ENCODE data around the gene DUSP8. TPM values are rescaled to one million over a fixed set of nuclear protein-coding genes. Genes with fewer than 3 reads are reported as not detected.

The DUSP8 gene
- total and polyA plus RNA-seq, 2 experiments from 2014 or later, result 0.11 TPM; not detected in 1

- H3K79me2 ChIP-seq (ENCODE audit: insufficient read depth), result peaks cover 100% of the 10 kb centered on the region
- no peak overlapping the region for H3K4me3 ChIP-seq
- H3K9me3 ChIP-seq (ENCODE audit: low read depth), result no peaks in the 10 kb centered on the region
- TF ChIP-seq EZH2 (IDR thresholded peaks at IDR 0.05; ENCODE audit: insufficient read depth, poor library complexity, severe bottlenecking) (no peak), EZH2phosphoT487 (IDR thresholded peaks at IDR 0.05; ENCODE audit: insufficient read depth, low read depth) (no peak)
- in situ Hi-C loops (cut with MboI), result no loop called here
- WGBS, 2 experiments (ENCODE audit: low coverage in 1 of 2, low lambda C conversion rate in 2 of 2, missing lambda C conversion rate in 2 of 2), result 94 to 96% methylated on average over 8 of the region's 8 CpGs
- no peak overlapping the region for H3K27ac ChIP-seq
- no peak overlapping the region for H3K4me2 ChIP-seq (ENCODE audit: unreplicated experiment)
- H3K36me3 ChIP-seq (ENCODE audit: low read depth), result no peaks in the 10 kb centered on the region
- H3K27me3 ChIP-seq (replicated peaks; ENCODE audit: insufficient read depth), result no peaks in the 10 kb centered on the region
- H4K20me1 ChIP-seq (ENCODE audit: insufficient read depth), result peaks cover 16% of the 10 kb centered on the region
- H2AFZ ChIP-seq, result no peak overlapping the region
- no peaks in the 10 kb centered on the region for H3K9me2 ChIP-seq (ENCODE audit: insufficient read depth)
- no peak for DNase-seq
- H3F3A ChIP-seq (ENCODE audit: insufficient read depth), result no peaks in the 10 kb centered on the region
- no peak overlapping the region for H3K9ac ChIP-seq
- no peaks in the 10 kb centered on the region for H3K4me1 ChIP-seq (ENCODE audit: insufficient read depth)
Observed at GRCh38 chr11:1522081-1522424, 50.0 kb downstream of the DUSP8 start.

DNA sequence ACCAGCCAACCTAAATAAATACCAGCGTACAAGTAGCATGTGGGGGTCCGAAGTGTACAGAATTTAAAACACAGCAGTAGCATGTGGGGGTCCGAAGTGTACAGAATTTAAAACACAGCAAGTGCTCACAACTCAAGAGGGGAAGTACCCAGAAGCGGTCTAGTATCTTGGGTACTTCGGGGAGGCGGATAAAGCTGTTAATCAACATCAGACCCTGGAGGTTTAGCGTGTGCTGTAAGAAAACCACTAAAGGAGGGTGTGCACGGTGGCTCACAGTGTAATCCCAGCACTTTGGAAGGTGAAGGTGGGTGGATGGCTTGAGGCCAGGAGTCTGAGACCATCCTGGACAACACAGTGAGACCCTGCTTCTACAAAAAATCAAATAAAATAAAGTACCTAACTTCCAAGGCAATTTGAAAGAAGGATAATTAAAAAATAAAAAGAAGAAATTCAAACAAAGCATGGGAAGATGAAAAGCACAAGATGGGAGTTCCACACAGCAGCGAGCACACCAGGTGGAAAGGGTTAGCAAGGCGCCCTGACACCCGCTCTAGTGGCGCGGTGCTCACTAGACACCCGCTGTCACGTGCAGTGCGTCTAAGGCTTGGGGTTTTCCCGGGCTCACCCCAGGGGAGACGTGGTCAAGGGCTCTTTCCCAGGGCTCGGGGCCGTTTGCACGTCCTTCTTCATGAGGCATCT is 50.5 kb downstream of the DUSP8 start:
- peaks cover 100% of the 10 kb centered on the region for H3K79me2 ChIP-seq (ENCODE audit: insufficient read depth)

GRCh38 chr11:1520663-1521267 is 51.3 kb downstream of the DUSP8 start:
- 75 to 76% methylated on average over 19 of the region's 19 CpGs for WGBS, 2 experiments (ENCODE audit: low coverage in 1 of 2, low lambda C conversion rate in 2 of 2, missing lambda C conversion rate in 2 of 2)
- Histone ChIP-seq H3K27ac (no peak overlapping the region), H4K20me1 (ENCODE audit: insufficient read depth) (peaks cover 23% of the 10 kb centered on the region), H3K4me1 (ENCODE audit: insufficient read depth) (no peaks in the 10 kb centered on the region), H3K79me2 (ENCODE audit: insufficient read depth) (peaks cover 98% of the 10 kb centered on the region), H3K4me2 (ENCODE audit: unreplicated experiment) (no peak overlapping the region), H3K4me3 (no peak overlapping the region), H3K27me3 (replicated peaks; ENCODE audit: insufficient read depth) (no peaks in the 10 kb centered on the region), H2AFZ (no peak overlapping the region), H3F3A (ENCODE audit: insufficient read depth) (no peaks in the 10 kb centered on the region), H3K9me2 (ENCODE audit: insufficient read depth) (no peaks in the 10 kb centered on the region), H3K9ac (no peak overlapping the region), H3K9me3 (ENCODE audit: low read depth) (no peaks in the 10 kb centered on the region), H3K36me3 (ENCODE audit: low read depth) (no peaks in the 10 kb centered on the region)
- TF ChIP-seq EZH2 (IDR thresholded peaks at IDR 0.05; ENCODE audit: insufficient read depth, poor library complexity, severe bottlenecking), result no peak
- no peak for TF ChIP-seq EZH2phosphoT487 (IDR thresholded peaks at IDR 0.05; ENCODE audit: insufficient read depth, low read depth)
- no peak for DNase-seq
- in situ Hi-C loops (cut with MboI), result no loop called here

More for the DNA sequence above, 50.5 kb downstream of the DUSP8 start:
- 93 to 94% methylated on average over 21 of the region's 21 CpGs for WGBS, 2 experiments (ENCODE audit: low coverage in 1 of 2, low lambda C conversion rate in 2 of 2, missing lambda C conversion rate in 2 of 2)
- H3K27ac ChIP-seq, result no peak overlapping the region
- no peaks in the 10 kb centered on the region for H3K9me3 ChIP-seq (ENCODE audit: low read depth)
- no peaks in the 10 kb centered on the region for H3K4me1 ChIP-seq (ENCODE audit: insufficient read depth)
- in situ Hi-C loops (cut with MboI), result no loop called here
- no peak overlapping the region for H3K9ac ChIP-seq
- no peak overlapping the region for H3K4me2 ChIP-seq (ENCODE audit: unreplicated experiment)
- no peaks in the 10 kb centered on the region for H3K9me2 ChIP-seq (ENCODE audit: insufficient read depth)
- peaks cover 16% of the 10 kb centered on the region for H4K20me1 ChIP-seq (ENCODE audit: insufficient read depth)
- DNase-seq, result no peak
- H3K4me3 ChIP-seq, result no peak overlapping the region
- no peak overlapping the region for H2AFZ ChIP-seq
- H3K36me3 ChIP-seq (ENCODE audit: low read depth), result no peaks in the 10 kb centered on the region
- H3K27me3 ChIP-seq (replicated peaks; ENCODE audit: insufficient read depth), result no peaks in the 10 kb centered on the region
- H3F3A ChIP-seq (ENCODE audit: insufficient read depth), result no peaks in the 10 kb centered on the region
- TF ChIP-seq EZH2phosphoT487 (IDR thresholded peaks at IDR 0.05; ENCODE audit: insufficient read depth, low read depth) (no peak), EZH2 (IDR thresholded peaks at IDR 0.05; ENCODE audit: insufficient read depth, poor library complexity, severe bottlenecking) (no peak)

DNA sequence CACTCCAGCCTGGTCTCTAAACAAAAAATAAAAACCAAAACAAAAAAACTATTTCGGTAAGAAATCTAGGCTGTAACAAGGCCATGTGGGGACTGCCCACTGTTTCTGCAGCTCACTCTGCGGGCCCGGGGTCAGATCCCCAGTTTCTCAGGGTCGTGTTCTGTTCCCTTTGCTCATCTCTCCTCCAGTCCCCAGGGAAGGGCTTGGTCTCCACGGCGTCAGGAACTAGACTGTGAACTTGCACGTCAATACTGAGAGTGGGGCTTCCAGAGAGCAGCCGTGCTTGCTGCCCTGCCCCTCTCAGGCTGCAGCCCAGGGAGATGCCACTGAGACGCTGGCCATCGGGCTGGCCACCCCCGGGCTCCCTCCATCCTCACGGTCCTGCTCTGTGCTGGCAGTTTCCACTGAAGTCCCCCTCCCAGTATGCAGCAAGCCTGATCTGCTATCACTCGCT is 51.8 kb downstream of the DUSP8 start:
- Histone ChIP-seq H3K9ac (no peak overlapping the region), H3K27ac (no peak overlapping the region), H3K27me3 (replicated peaks; ENCODE audit: insufficient read depth) (no peaks in the 10 kb centered on the region), H3K79me2 (ENCODE audit: insufficient read depth) (peaks cover 98% of the 10 kb centered on the region), H2AFZ (no peak overlapping the region), H3K36me3 (ENCODE audit: low read depth) (no peaks in the 10 kb centered on the region), H3K9me3 (ENCODE audit: low read depth) (no peaks in the 10 kb centered on the region), H3K4me2 (ENCODE audit: unreplicated experiment) (no peak overlapping the region), H4K20me1 (ENCODE audit: insufficient read depth) (peaks cover 24% of the 10 kb centered on the region), H3K9me2 (ENCODE audit: insufficient read depth) (no peaks in the 10 kb centered on the region), H3K4me3 (no peak overlapping the region), H3K4me1 (ENCODE audit: insufficient read depth) (no peaks in the 10 kb centered on the region), H3F3A (ENCODE audit: insufficient read depth) (no peaks in the 10 kb centered on the region)
- DNase-seq, result no peak
- WGBS, 2 experiments (ENCODE audit: low coverage in 1 of 2, low lambda C conversion rate in 2 of 2, missing lambda C conversion rate in 2 of 2), result 62 to 70% methylated on average over 13 of the region's 13 CpGs
- in situ Hi-C loops (cut with MboI), result no loop called here
- TF ChIP-seq EZH2 (IDR thresholded peaks at IDR 0.05; ENCODE audit: insufficient read depth, poor library complexity, severe bottlenecking) (no peak), EZH2phosphoT487 (IDR thresholded peaks at IDR 0.05; ENCODE audit: insufficient read depth, low read depth) (no peak)
